SK-N-SH treated with all-trans-retinoic acid at 6 μM for 48 hours (cell line): ENCODE results near the gene BCAR3.

Experiments used
- ATAC-seq: fragments of 200-7000 bp; cut with Tn5 transposase; 3 replicates; pipeline ENCODE4 v1.9.1; 2020; ENCODE audit warnings: mild to moderate bottlenecking, moderate library complexity
- ARNTL ChIP-seq: fragments of 450-650 bp; formaldehyde crosslinking; IDR thresholded peaks from 2 replicates; pipeline ENCODE4 v1.5.0; 2020; ENCODE audit warnings: low read depth, mild to moderate bottlenecking, moderate library complexity, borderline replicate concordance
- BACH2 ChIP-seq: fragments of 250-450 bp; sonication (Bioruptor Pico); IDR thresholded peaks from 2 replicates; pipeline ENCODE4 v1.9.0; 2021; ENCODE audit warnings: mild to moderate bottlenecking, borderline replicate concordance
- CREB5 ChIP-seq: fragments of 250-450 bp; sonication (Bioruptor Pico); IDR thresholded peaks from 2 replicates; pipeline ENCODE4 v1.5.1; 2020; ENCODE audit warnings: low read depth, mild to moderate bottlenecking, moderate library complexity
- CSDC2 ChIP-seq: fragments of 250-450 bp; sonication (Bioruptor Pico); IDR thresholded peaks from 2 replicates; pipeline ENCODE4 v1.5.0; 2020; ENCODE audit warnings: mild to moderate bottlenecking, moderate library complexity
- CSRNP3 ChIP-seq: fragments of 250-450 bp; sonication (Bioruptor Pico); IDR thresholded peaks from 2 replicates; pipeline ENCODE4 v1.5.1; 2021; ENCODE audit warnings: mild to moderate bottlenecking, moderate library complexity
- ESRRG ChIP-seq: fragments of 250-450 bp; sonication (Bioruptor Pico); IDR thresholded peaks from 2 replicates; pipeline ENCODE4 v1.6.1; 2021; ENCODE audit warnings: mild to moderate bottlenecking
- GLIS3 ChIP-seq: fragments of 250-450 bp; sonication (Bioruptor Pico); IDR thresholded peaks from 2 replicates; pipeline ENCODE4 v1.5.0; 2020; ENCODE audit warnings: mild to moderate bottlenecking, moderate library complexity
- ISL1 ChIP-seq: fragments of 250-450 bp; sonication (Bioruptor Pico); IDR thresholded peaks from 2 replicates; pipeline ENCODE4 v2.1.2; 2022; ENCODE audit warnings: mild to moderate bottlenecking, moderate library complexity
- OSR1 ChIP-seq: fragments of 250-450 bp; sonication (Bioruptor Pico); IDR thresholded peaks from 2 replicates; pipeline ENCODE4 v1.8.0; 2022; ENCODE audit warnings: moderate library complexity, mild to moderate bottlenecking, inconsistent platforms
- PATZ1 ChIP-seq: fragments of 250-450 bp; sonication (Bioruptor Pico); IDR thresholded peaks from 2 replicates; pipeline ENCODE4 v1.8.0; 2020; ENCODE audit warnings: mild to moderate bottlenecking, moderate library complexity, borderline replicate concordance
- POU6F1 ChIP-seq: fragments of 250-450 bp; sonication (Bioruptor Pico); IDR thresholded peaks from 2 replicates; pipeline ENCODE4 v1.8.0; 2021; ENCODE audit warnings: low read depth, mild to moderate bottlenecking, moderate library complexity, borderline replicate concordance
- PPARA ChIP-seq: fragments of 250-450 bp; sonication (Bioruptor Pico); IDR thresholded peaks from 2 replicates; pipeline ENCODE4 v1.5.0; 2020; ENCODE audit warnings: mild to moderate bottlenecking, borderline replicate concordance
- RARB ChIP-seq: fragments of 250-450 bp; sonication (Bioruptor Pico); IDR thresholded peaks from 2 replicates; pipeline ENCODE4 v1.8.0; 2021; ENCODE audit warnings: mild to moderate bottlenecking, moderate library complexity
- SNAI2 ChIP-seq: fragments of 250-450 bp; sonication (Bioruptor Pico); IDR thresholded peaks from 2 replicates; pipeline ENCODE4 v1.5.0; 2020; ENCODE audit warnings: mild to moderate bottlenecking, moderate library complexity
- TCF4 ChIP-seq: fragments of 250-450 bp; sonication (Bioruptor Pico); IDR thresholded peaks from 2 replicates; pipeline ENCODE4 v1.8.0; 2021; ENCODE audit warnings: mild to moderate bottlenecking, moderate library complexity, borderline replicate concordance
- TOX ChIP-seq: fragments of 250-450 bp; sonication (Bioruptor Pico); IDR thresholded peaks from 2 replicates; pipeline ENCODE4 v1.8.0; 2021; ENCODE audit warnings: mild to moderate bottlenecking, moderate library complexity, borderline replicate concordance
- ZC3H10 ChIP-seq: fragments of 250-450 bp; sonication (Bioruptor Pico); IDR thresholded peaks from 2 replicates; pipeline ENCODE4 v1.5.1; 2021; ENCODE audit warnings: mild to moderate bottlenecking, moderate library complexity
- ZFP3 ChIP-seq: fragments of 250-450 bp; sonication (Bioruptor Pico); IDR thresholded peaks from 2 replicates; pipeline ENCODE4 v1.5.0; 2020; ENCODE audit warnings: mild to moderate bottlenecking, moderate library complexity
- ZFP30 ChIP-seq: fragments of 450-650 bp; formaldehyde crosslinking; IDR thresholded peaks from 2 replicates; pipeline ENCODE4 v1.5.0; 2022; ENCODE audit warnings: mild to moderate bottlenecking, moderate library complexity
- ZNF565 ChIP-seq: fragments of 450-650 bp; formaldehyde crosslinking; conservative IDR thresholded peaks from 2 replicates; pipeline ENCODE4 v1.5.0; 2020; ENCODE audit warnings: low read depth, mild to moderate bottlenecking, moderate library complexity
- ZNF70 ChIP-seq: fragments of 450-650 bp; formaldehyde crosslinking; IDR thresholded peaks from 2 replicates; pipeline ENCODE4 v1.5.0; 2020; ENCODE audit warnings: mild to moderate bottlenecking, moderate library complexity
- ZNF8 ChIP-seq: fragments of 450-650 bp; formaldehyde crosslinking; IDR thresholded peaks from 2 replicates; pipeline ENCODE4 v1.5.0; 2020; ENCODE audit warnings: mild to moderate bottlenecking, moderate library complexity

BCAR3 gene

GRCh38 chr1:93565496-93566206 is 116.0 kb downstream of the BCAR3 start:
- no peak for TF ChIP-seq OSR1
- TF ChIP-seq ZNF70 (CRISPR knock-in tag), result no peak
- TF ChIP-seq BACH2 (CRISPR knock-in tag), result no peak
- ATAC-seq, result peak; percentile 13; the same call in 2 of the 3 replicates

- ATAC-seq, result no peak
- TF ChIP-seq PATZ1 (no peak), ISL1 (CRISPR knock-in tag) (no peak), TOX (CRISPR knock-in tag) (no peak), GLIS3 (no peak), PPARA (CRISPR knock-in tag) (no peak), ZFP3 (CRISPR knock-in tag) (no peak), ZNF8 (CRISPR knock-in tag) (no peak), CSDC2 (CRISPR knock-in tag) (no peak), RARB (CRISPR knock-in tag) (no peak), ESRRG (CRISPR knock-in tag) (no peak), CSRNP3 (CRISPR knock-in tag) (no peak), ZC3H10 (no peak), ARNTL (CRISPR knock-in tag) (no peak), SNAI2 (CRISPR knock-in tag) (no peak), BACH2 (CRISPR knock-in tag) (no peak), CREB5 (CRISPR knock-in tag) (no peak), POU6F1 (no peak), ZNF70 (CRISPR knock-in tag) (no peak)
- TF ChIP-seq, all 23 proteins: peak for 0
Observed at GRCh38 chr1:93559695-93560094, 121.9 kb downstream of the BCAR3 start.

- no peak for ATAC-seq
- no peak for TF ChIP-seq BACH2 (CRISPR knock-in tag)
- TF ChIP-seq PPARA (CRISPR knock-in tag), result no peak
- TF ChIP-seq RARB (CRISPR knock-in tag), result no peak
- no peak for TF ChIP-seq ISL1 (CRISPR knock-in tag)
- TF ChIP-seq ZFP3 (CRISPR knock-in tag), result no peak
Observed at GRCh38 chr1:93559045-93559444, 122.6 kb downstream of the BCAR3 start.

GRCh38 chr1:93556291-93556690 is 125.3 kb downstream of the BCAR3 start:
- ATAC-seq, result no peak
- TF ChIP-seq OSR1, result no peak
- TF ChIP-seq TOX (CRISPR knock-in tag), result no peak
- no peak for TF ChIP-seq ZNF8 (CRISPR knock-in tag)
- no peak for TF ChIP-seq POU6F1
- TF ChIP-seq PATZ1, result no peak
- TF ChIP-seq CREB5 (CRISPR knock-in tag), result no peak
- TF ChIP-seq ZNF565 (CRISPR knock-in tag), result no peak
- TF ChIP-seq ZFP3 (CRISPR knock-in tag), result no peak
- no peak for TF ChIP-seq CSRNP3 (CRISPR knock-in tag)
- no peak for TF ChIP-seq TCF4 (CRISPR knock-in tag)
- TF ChIP-seq ISL1 (CRISPR knock-in tag), result no peak
- TF ChIP-seq ARNTL (CRISPR knock-in tag), result no peak
- TF ChIP-seq ZFP30 (CRISPR knock-in tag), result no peak
